DND-41 (cell line): ENCODE measurements around the gene NEDD4L.

Experiments
- ATAC-seq: fragments of 200-7000 bp; cut with Tn5 transposase; 3 replicates; pipeline ENCODE4 v1.9.1; 2021; ENCODE audit warnings: low read depth; ENCODE audit not compliant: insufficient read depth
- DNase-seq: peaks from one replicate; pipeline ENCODE4 v3.0.0-alpha.2; 2020
- H2AFZ ChIP-seq: 2 replicates; pipeline ENCODE4 v1.6.0; 2012; ENCODE audit warnings: low read depth, low read length
- H3K27ac ChIP-seq: 2 replicates; pipeline ENCODE4 v1.5.1; 2012; ENCODE audit warnings: low read length, inconsistent platforms
- H3K27me3 ChIP-seq: fragments of 200-600 bp; sonication (generic); 2 replicates; pipeline ENCODE4 v1.6.0; 2012; ENCODE audit warnings: low read length, mild to moderate bottlenecking, inconsistent platforms; ENCODE audit not compliant: insufficient read depth, poor library complexity
- H3K36me3 ChIP-seq: 2 replicates; pipeline ENCODE4 v1.5.1; 2012; ENCODE audit warnings: low read length, inconsistent platforms; ENCODE audit not compliant: insufficient read depth
- H3K4me1 ChIP-seq: 2 replicates; pipeline ENCODE4 v1.5.1; 2012; ENCODE audit warnings: mild to moderate bottlenecking, low read length; ENCODE audit not compliant: insufficient read depth
- H3K4me2 ChIP-seq: 2 replicates; pipeline ENCODE4 v1.6.0; 2012; ENCODE audit warnings: mild to moderate bottlenecking, moderate library complexity, low read length, inconsistent platforms; ENCODE audit not compliant: insufficient read depth
- H3K4me3 ChIP-seq, 2 experiments: fragments of 200-600 bp in 1 of 2; shearing (Covaris generic) in 1 of 2; 2 replicates each; pipeline ENCODE4 v1.5.1; 2012 to 2016; ENCODE audit warnings: inconsistent platforms in 2 of 2, low read length in 2 of 2, mild to moderate bottlenecking in 2 of 2, low read depth in 1 of 2, moderate library complexity in 1 of 2
- H3K79me2 ChIP-seq: 2 replicates; pipeline ENCODE4 v1.6.0; 2012; ENCODE audit warnings: low read length, inconsistent platforms; ENCODE audit not compliant: insufficient read depth
- H3K9ac ChIP-seq: 2 replicates; pipeline ENCODE4 v1.6.0; 2012; ENCODE audit warnings: low read depth, mild to moderate bottlenecking, inconsistent platforms, low read length, moderate library complexity
- H3K9me3 ChIP-seq: 2 replicates; pipeline ENCODE4 v1.5.1; 2012; ENCODE audit warnings: low read length, moderate library complexity, mild to moderate bottlenecking, inconsistent platforms; ENCODE audit not compliant: insufficient read depth, severe bottlenecking
- H4K20me1 ChIP-seq: 2 replicates; pipeline ENCODE4 v1.6.0; 2012; ENCODE audit warnings: low read length; ENCODE audit not compliant: insufficient read depth
- EZH2 ChIP-seq: IDR thresholded peaks from 3 replicates; pipeline ENCODE4 v1.6.1; 2012; ENCODE audit warnings: borderline replicate concordance, low read depth, mild to moderate bottlenecking, moderate library complexity, low read length, inconsistent platforms; ENCODE audit not compliant: severe bottlenecking
- TF ChIP-seq, protein P1 (sequence below): IDR thresholded peaks from 2 replicates; pipeline ENCODE4 v1.5.1; 2012; ENCODE audit warnings: borderline replicate concordance, low read length, moderate library complexity, mild to moderate bottlenecking; ENCODE audit not compliant: poor library complexity, severe bottlenecking; ENCODE audit errors: extremely low read depth

NEDD4L gene

GRCh38 chr18:58227361-58227930 lies 183.4 kb downstream of the NEDD4L start:
- no peaks in the 10 kb centered on the region for H3K4me1 ChIP-seq
- no peak overlapping the region for H3K4me3 ChIP-seq
- peaks cover 4% of the 10 kb centered on the region; the same call in 1 of the 2 replicates for H4K20me1 ChIP-seq
- H3K27me3 ChIP-seq, result no peaks in the 10 kb centered on the region
- no peak for ATAC-seq
- H3K79me2 ChIP-seq, result no peaks in the 10 kb centered on the region
- H2AFZ ChIP-seq, result no peak overlapping the region
- H3K4me2 ChIP-seq, result no peak overlapping the region
- TF ChIP-seq EZH2, result no peak
- TF ChIP-seq, protein P1, sequence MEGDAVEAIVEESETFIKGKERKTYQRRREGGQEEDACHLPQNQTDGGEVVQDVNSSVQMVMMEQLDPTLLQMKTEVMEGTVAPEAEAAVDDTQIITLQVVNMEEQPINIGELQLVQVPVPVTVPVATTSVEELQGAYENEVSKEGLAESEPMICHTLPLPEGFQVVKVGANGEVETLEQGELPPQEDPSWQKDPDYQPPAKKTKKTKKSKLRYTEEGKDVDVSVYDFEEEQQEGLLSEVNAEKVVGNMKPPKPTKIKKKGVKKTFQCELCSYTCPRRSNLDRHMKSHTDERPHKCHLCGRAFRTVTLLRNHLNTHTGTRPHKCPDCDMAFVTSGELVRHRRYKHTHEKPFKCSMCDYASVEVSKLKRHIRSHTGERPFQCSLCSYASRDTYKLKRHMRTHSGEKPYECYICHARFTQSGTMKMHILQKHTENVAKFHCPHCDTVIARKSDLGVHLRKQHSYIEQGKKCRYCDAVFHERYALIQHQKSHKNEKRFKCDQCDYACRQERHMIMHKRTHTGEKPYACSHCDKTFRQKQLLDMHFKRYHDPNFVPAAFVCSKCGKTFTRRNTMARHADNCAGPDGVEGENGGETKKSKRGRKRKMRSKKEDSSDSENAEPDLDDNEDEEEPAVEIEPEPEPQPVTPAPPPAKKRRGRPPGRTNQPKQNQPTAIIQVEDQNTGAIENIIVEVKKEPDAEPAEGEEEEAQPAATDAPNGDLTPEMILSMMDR, result no peak
- no peaks in the 10 kb centered on the region for H3K36me3 ChIP-seq
- no peak overlapping the region for H3K27ac ChIP-seq
- no peak overlapping the region for H3K9ac ChIP-seq
- H3K9me3 ChIP-seq, result no peaks in the 10 kb centered on the region
- no peak for DNase-seq

- no peaks in the 10 kb centered on the region for H3K27me3 ChIP-seq
- no peaks in the 10 kb centered on the region for H3K79me2 ChIP-seq
- no peak overlapping the region for H3K4me2 ChIP-seq
Observed at GRCh38 chr18:58228176-58228575, 184.2 kb downstream of the NEDD4L start.

GRCh38 chr18:58228762-58229161 lies 184.7 kb downstream of the NEDD4L start:
- Histone ChIP-seq H4K20me1 (peaks cover 4% of the 10 kb centered on the region; the same call in 1 of the 2 replicates), H3K4me1 (no peaks in the 10 kb centered on the region), H3K27me3 (no peaks in the 10 kb centered on the region), H3K9me3 (no peaks in the 10 kb centered on the region), H3K4me3 (no peak overlapping the region), H3K4me2 (no peak overlapping the region), H3K79me2 (no peaks in the 10 kb centered on the region), H3K27ac (no peak overlapping the region), H3K36me3 (no peaks in the 10 kb centered on the region), H2AFZ (no peak overlapping the region), H3K9ac (no peak overlapping the region)
- ATAC-seq (no peak), DNase-seq (no peak)
- TF ChIP-seq, protein P1, result no peak
- TF ChIP-seq EZH2, result no peak

More at GRCh38 chr18:58228176-58228575, 184.2 kb downstream of the NEDD4L start:
- no peak overlapping the region for H3K9ac ChIP-seq
- no peak overlapping the region for H2AFZ ChIP-seq
- H4K20me1 ChIP-seq, result peaks cover 4% of the 10 kb centered on the region; the same call in 1 of the 2 replicates
- no peak for TF ChIP-seq EZH2
- TF ChIP-seq, protein P1, result no peak
- H3K4me1 ChIP-seq, result no peaks in the 10 kb centered on the region
- no peak overlapping the region for H3K4me3 ChIP-seq
- H3K27ac ChIP-seq, result no peak overlapping the region
- DNase-seq (no peak), ATAC-seq (no peak)
- no peaks in the 10 kb centered on the region for H3K9me3 ChIP-seq
- H3K36me3 ChIP-seq, result no peaks in the 10 kb centered on the region
